HTERT RPE-1 (cell line): ENCODE measurements around the gene TMEM63B.

ENCODE experiments used
- in situ Hi-C: fragments of 300-500 bp; cut with MboI; formaldehyde crosslinking; loops from 4 replicates; pipeline ENCODE4 v1.14.3; 2020; ENCODE audit warnings: low sequenced_read_pairs

TMEM63B gene

DNA sequence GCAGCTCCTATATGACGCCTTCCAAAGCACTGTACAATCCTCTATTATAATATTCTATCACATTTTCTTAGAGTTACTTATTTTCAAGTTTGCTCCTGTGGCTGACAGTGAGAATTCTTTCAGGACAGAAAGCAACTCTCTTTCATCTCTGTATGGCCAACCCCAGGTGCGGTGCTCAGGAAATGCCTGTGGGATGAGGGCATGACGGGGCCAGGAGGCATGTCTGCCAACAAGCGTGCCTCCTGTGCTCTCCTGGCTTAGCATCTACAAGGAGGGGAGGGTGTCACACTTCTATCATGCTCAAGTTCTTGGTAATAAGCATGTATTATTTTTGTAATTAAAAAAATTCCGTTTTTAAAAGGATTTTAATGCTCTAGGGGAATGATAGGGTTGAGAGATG, 11.5 kb upstream of the TMEM63B start:
- in situ Hi-C loops: no loop called here

- in situ Hi-C loops: no loop called here
Measured at GRCh38 chr6:44116641-44117382, 10.5 kb upstream of the TMEM63B start.

DNA sequence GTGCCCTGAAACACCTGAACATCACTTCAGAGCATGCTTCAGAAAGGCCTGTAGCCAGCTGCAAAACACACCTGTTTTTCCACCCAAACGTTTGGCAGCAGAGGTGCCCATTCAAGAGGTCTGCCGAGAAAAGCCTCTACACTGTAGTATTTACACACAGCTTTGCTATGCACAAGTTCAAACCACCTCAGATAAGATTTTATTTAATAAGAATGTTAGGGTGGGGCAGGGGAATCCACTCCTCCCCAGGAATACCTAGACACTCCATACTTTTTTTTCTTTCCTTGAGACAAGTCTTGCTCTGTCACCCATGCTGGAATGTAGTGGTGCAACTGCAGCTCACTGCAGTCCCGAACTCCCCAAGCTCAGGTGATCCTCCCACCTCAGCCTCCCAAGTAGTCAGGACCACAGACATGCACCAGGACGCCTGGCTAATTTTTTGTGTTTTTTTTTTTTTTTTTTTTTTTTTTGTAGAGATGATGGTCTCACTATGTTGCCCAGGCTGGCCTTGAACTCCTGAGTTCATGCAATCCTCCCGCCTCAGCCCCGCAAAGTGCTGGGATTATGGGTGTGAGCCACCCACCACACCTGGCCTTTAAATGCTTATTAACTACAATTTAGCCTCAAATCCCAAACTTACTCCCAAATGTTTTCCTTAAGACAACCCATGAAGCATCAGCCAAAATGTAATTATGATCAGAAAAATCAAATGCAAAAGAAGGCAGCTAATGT, 9.8 kb upstream of the TMEM63B start:
- in situ Hi-C loops: no loop called here

DNA sequence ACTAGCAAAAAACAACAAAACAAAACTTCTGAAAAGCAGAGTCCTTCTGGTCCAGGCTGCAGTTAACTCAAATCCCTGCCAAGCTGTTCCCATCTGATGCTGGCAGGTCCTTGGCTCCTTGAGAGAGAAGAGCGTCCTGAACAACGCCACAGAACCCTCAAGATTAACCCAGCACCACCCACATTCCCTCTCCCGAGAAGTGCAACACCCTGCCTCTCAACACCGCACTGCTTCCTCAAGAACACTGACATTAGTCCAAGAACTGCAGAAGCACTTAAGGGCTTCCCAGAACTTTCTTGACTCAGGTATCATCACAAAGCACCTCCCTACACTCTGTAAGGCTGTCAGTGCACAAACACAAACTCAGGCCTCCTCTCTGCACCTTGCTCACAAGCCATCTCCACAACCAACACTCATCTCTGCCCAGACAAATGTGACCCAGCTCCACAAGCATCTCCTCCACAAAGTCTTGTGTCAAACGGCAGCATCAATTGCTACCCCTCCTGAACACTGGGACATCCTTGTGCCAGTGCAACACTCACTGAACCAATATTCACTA, 7.6 kb upstream of the TMEM63B start:
- in situ Hi-C loops: no loop called here

- in situ Hi-C loops: no loop called here
Measured at GRCh38 chr6:44120692-44121443, 6.5 kb upstream of the TMEM63B start.

GRCh38 chr6:44122801-44123200, 4.6 kb upstream of the TMEM63B start:
- in situ Hi-C loops: no loop called here

DNA sequence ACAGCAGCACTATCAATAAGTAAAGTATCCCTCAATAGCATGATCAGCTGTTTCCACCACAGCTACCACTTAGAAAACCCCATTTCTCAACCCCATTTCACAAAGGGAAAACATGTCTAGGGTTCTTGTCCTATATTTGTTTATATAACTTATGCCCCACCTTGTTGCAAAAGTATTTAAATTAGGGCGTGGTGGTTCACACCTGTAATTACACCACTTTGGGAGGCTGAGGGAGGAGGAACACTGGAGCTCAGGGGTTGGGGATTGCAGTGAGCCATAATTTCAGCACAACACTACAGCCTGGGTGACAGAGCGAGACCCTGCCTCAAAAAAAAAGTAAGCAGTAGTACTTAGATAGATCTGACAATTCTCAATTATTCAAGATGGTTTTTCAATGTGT, 3.8 kb upstream of the TMEM63B start:
- in situ Hi-C loops: no loop called here

DNA sequence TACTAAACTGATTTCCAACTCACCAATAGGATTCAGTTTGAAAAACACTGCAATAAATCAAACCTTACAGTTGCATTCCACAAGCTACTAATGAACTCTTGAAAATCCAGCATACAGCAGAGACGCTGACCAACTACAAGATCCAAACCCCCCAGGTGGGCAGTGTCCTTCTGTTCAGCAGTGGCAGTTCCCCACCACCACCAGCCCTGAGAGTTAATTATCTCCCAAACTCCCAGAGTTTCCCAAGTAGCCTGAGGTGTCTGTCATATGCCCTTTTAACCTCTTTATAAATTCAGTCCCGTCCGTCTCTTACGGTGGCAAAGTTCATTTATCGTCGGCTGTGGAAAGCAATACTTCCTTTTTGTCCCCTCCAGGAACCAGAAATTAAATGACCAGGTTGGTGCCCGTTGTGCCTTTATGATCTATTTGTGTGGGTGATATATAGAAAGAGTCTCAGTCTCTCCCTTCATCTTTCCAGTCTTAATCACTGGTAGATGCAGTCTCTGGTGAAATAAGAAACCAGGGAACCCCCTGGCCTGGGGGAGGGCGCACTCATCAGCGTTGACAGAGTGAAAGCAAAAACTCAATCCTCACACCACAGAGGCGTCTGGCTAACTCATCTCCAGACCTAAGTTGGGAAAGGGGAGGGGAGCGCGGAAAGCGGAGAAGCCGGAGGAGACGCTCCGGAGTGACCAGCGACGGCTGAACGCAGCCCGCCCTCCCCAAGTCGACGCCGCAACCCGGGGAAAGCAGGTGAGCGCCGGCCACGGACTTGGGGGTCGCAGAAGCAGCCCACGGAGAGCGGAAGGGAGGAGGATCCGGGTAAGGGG, 819 bp upstream of the TMEM63B start:
- in situ Hi-C loops: no loop called here

- in situ Hi-C loops: no loop called here
Measured at GRCh38 chr6:44128020-44128917, 915 bp downstream of the TMEM63B start.

DNA sequence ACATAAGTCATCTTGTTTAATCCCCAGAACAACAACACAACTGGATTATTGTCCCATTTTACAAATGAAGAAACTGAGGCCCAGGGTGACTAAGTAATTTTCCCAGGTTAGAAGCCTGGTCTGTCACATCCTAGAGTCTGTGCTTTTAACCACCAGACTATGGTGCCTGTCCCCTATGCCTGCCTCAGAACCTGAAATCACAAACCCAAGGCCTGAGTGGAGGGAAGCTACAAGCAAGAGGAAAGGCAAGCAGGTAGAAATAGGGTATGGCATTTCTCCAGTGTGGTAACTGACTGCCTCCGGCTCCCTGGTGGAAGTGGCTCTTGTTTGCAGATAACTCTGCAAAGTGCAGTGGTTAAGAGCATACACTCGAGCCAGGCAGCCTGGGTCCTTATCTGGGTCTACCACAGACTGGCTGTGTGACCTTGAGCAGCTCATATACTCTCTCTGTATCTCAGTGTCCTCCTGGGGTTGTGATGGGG, 2.5 kb downstream of the TMEM63B start:
- in situ Hi-C loops: no loop called here

- in situ Hi-C loops: no loop called here
Measured at GRCh38 chr6:44131892-44132291, 4.5 kb downstream of the TMEM63B start.

GRCh38 chr6:44132476-44132875, 5.1 kb downstream of the TMEM63B start:
- in situ Hi-C loops: no loop called here

DNA sequence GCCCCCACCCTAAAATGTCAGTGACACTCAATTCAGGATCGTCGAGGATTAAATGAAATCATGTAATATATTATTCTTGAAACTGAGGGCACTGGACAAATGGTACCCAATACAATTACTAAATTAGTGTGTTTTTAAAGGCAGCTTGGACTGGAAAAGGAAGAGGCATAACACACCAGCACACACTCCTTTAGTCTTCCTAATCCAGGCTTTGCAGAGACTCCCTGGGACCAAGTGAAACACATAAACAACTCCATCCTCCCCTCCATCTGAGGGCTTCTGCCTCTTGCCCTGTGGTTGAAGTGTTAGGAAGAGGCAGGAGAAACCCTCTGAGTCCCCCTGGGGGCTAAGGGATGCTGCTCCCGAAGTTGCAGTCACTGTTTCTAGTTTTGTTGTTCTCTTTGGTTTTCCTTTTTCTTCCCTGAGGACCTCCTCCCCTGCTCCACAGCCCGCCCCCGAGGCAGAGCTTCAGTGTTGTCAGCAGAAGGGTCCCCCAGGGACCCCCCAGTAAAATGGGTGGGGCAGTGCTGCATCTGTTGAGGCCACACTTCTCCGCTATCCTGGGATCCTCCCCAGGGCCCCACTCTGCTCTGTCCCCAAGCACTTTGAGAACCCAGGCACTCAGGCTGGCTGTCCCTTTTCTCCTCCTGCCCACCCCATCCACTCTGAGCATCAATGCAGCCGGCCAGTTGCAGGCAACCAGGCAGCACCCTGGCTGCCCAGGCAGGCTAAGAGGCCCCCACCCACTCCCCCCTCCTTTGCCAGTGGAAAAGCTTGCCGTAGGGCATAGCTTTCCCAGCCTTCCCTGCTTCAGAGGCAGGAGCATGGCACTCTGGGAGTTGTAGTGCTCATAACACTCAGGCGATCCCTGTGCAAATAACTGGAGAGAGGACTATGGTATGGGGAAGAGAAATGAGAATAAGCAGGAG, 5.9 kb downstream of the TMEM63B start:
- in situ Hi-C loops: no loop called here

GRCh38 chr6:44133981-44134711, 6.8 kb downstream of the TMEM63B start:
- in situ Hi-C loops: no loop called here

DNA sequence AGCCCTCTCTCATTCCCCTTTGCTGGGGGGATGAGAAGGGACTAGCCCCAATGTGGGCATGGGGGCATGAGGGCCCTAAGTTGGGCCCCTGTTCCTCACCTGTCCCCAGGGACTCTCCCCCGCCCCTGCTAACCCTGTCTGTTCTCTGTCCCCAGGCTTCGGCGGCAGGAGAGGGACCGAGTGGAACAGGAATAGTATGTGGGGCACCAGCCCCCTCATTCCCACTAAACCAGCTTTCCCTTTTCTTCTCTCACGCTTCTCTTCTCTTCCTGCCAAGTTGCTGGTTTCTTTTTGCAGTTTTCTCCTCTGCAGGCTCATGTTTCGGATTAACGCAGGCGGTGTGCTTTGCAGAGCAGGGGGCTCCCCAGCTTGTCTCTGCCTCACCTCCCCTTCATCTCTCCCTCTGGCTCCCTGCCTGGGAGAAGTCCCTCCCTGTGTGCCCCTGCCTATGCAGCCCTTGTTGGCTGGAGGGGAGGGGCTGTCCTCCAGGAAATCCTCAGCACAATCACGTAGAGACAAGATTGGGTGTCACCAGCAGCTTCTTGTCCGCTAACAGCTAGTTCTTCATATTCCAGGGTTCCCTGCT, 7.9 kb downstream of the TMEM63B start:
- in situ Hi-C loops: no loop called here

GRCh38 chr6:44135875-44136274, 8.5 kb downstream of the TMEM63B start:
- in situ Hi-C loops: no loop called here

GRCh38 chr6:44138717-44139350, 11.5 kb downstream of the TMEM63B start:
- in situ Hi-C loops: no loop called here
